Measurements from ENCODE around the gene HCK.

- TF ChIP-seq GATA3 (IDR thresholded peaks at IDR 0.05; ENCODE audit: low read depth, low read length) (no peak), GATA2 (IDR thresholded peaks at IDR 0.05; ENCODE audit: low read depth, low read length) (no peak)
Observed at GRCh38 chr20:32080783-32081182, 28.7 kb downstream of the HCK start.

Data from SH-SY5Y (cell line).